Tibial artery (tissue), 4 donors: ENCODE data around the gene CABLES1.
"Not testable (repeated sequence)": the region's sequence is repeated elsewhere in the genome, so short reads cannot be mapped to it uniquely, and the experiment has no call there.

Experiments used
- DNase-seq, 2 donors: peaks; one replicate each; pipeline ENCODE4 v3.0.0-alpha.2; 2019
- H3K27ac ChIP-seq, 2 donors: fragments of 200-600 bp; sonication (generic) in 1 of 2; 1 replicate in 1 of 2; 2 replicates in 1 of 2; pipeline ENCODE4 v1.5.1; 2018 to 2019; ENCODE audit warnings: mild to moderate bottlenecking in 1 of 2
- H3K27me3 ChIP-seq, 2 donors: fragments of 200-600 bp; sonication (generic) in 1 of 2; one replicate each; pipeline versions ENCODE4 v1.5.1 to v1.6.0; 2016 to 2019
- H3K36me3 ChIP-seq, 3 donors: fragments of 200-600 bp; sonication (generic) in 2 of 3; one replicate each; pipeline ENCODE4 v1.5.1; 2016 to 2019; ENCODE audit warnings: mild to moderate bottlenecking in 2 of 3
- H3K4me1 ChIP-seq, 4 donors: fragments of 200-600 bp; sonication (generic) in 2 of 4; 1 replicate in 3 of 4; 2 replicates in 1 of 4; pipeline ENCODE4 v1.5.1; 2016 to 2019
- H3K4me3 ChIP-seq, 2 donors: fragments of 200-600 bp; sonication (generic) in 1 of 2; 1 replicate in 1 of 2; 2 replicates in 1 of 2; pipeline ENCODE4 v1.5.1; 2018 to 2019; ENCODE audit warnings: mild to moderate bottlenecking in 2 of 2
- H3K9me3 ChIP-seq, 3 donors: fragments of 200-600 bp; sonication (generic) in 1 of 3; one replicate each; pipeline ENCODE4 v1.5.1; 2016 to 2019
- intact Hi-C: fragments of 100-400 bp; cut with DNase I; formaldehyde crosslinking; loops from one replicate; pipeline ENCODE4 v1.15.0; 2023; ENCODE audit warnings: low total_unique reads
- TF ChIP-seq, protein P1 (sequence below), 2 experiments: fragments of 200-600 bp in 1 of 2; fragments of 450-650 bp in 1 of 2; IDR thresholded peaks; one replicate each; pipeline ENCODE4 v1.5.1; 2017 to 2019; ENCODE audit warnings: antibody characterized with exemption in 2 of 2, mild to moderate bottlenecking in 1 of 2, moderate library complexity in 1 of 2

Gene CABLES1

DNA sequence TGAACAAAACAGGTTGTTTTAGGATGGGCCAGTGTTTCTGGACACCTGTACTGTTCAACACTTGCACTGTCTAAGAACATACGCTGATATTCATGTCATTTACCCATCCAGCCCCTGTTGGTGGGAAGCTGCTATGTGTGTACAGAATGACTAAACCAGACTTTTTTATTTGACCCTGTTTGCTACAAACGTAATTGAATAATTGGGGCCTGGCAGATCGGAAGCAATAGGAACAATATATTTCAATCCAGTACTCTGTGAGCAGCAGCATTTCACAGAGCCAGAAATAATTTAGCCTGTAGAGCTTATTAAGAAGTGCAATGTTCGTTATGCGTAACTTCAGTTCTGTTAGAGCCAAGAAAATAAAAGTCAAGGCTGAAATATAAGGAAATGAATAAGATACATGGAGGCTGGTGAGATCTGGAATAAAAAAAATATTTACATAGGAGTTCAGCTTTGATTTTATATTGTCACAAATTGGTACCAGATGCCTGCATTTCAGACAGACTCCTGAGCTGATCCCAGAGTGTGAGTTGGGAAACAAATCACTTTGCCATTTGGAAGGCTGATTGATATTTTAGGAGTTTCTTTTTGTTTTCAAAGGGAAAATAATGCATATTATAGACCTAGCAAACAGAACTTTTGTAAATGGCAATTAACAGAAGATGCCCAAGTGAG, 19.7 kb downstream of the CABLES1 start:
- DNase-seq: no peak
- intact Hi-C loops: no loop called here
- TF ChIP-seq, protein P1, sequence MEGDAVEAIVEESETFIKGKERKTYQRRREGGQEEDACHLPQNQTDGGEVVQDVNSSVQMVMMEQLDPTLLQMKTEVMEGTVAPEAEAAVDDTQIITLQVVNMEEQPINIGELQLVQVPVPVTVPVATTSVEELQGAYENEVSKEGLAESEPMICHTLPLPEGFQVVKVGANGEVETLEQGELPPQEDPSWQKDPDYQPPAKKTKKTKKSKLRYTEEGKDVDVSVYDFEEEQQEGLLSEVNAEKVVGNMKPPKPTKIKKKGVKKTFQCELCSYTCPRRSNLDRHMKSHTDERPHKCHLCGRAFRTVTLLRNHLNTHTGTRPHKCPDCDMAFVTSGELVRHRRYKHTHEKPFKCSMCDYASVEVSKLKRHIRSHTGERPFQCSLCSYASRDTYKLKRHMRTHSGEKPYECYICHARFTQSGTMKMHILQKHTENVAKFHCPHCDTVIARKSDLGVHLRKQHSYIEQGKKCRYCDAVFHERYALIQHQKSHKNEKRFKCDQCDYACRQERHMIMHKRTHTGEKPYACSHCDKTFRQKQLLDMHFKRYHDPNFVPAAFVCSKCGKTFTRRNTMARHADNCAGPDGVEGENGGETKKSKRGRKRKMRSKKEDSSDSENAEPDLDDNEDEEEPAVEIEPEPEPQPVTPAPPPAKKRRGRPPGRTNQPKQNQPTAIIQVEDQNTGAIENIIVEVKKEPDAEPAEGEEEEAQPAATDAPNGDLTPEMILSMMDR (IDR thresholded peaks at IDR 0.05): no peak
- Histone ChIP-seq H3K36me3 (no peaks in the 10 kb centered on the region), H3K27me3 (no peaks in the 10 kb centered on the region), H3K27ac (no peak overlapping the region), H3K4me3 (no peak overlapping the region), H3K4me1 (peaks cover 0 to 13% (median 6%) of the 10 kb centered on the region in 4 donors), H3K9me3 (no peaks in the 10 kb centered on the region)

DNA sequence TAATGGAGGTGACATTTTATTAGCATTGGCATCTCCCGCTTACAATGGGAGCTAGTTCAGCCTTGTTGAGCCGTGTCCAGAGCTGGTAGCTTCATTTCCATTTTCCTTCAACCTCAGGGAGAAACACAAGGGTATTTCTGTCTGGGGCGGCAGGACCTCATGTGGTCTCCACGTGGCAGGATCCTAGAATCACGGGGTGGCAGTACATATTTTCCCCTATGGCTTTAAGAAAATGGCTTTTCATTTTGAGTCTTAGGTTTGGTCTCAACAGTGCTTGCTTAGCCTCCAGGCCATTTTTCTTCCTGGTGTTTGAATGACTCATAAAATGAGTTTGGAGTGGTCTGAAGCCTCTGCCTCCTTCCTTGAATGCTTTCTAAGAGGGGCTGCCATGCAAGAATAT, 20.3 kb downstream of the CABLES1 start:
- TF ChIP-seq, protein P1 (IDR thresholded peaks at IDR 0.05): no peak
- no peaks in the 10 kb centered on the region for H3K9me3 ChIP-seq
- no peaks in the 10 kb centered on the region for H3K36me3 ChIP-seq
- peaks cover 0 to 13% (median 6%) of the 10 kb centered on the region in 4 donors for H3K4me1 ChIP-seq
- H3K27me3 ChIP-seq: no peaks in the 10 kb centered on the region
- intact Hi-C loops: no loop called here
- no peak overlapping the region for H3K27ac ChIP-seq
- no peak overlapping the region for H3K4me3 ChIP-seq
- no peak for DNase-seq

DNA sequence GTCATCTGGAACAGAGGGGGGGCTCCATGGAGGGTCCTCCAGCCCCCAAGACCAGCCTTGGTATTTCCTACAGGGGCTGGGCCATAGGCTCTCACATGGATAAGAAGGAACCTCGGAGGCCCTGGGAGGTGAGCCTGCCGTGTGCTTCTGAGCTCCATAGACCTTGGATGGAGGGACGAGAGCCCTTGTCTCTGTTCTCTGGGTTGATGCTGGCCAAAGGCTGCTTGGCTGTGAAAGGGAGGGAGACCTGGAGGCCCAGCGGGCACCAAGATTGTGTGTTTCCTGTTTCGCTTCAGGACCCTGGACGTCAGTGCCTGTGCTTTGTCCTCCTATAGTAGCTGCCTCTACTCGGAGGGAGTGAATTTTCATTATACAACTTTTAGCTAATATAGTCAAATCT, 20.8 kb downstream of the CABLES1 start:
- Histone ChIP-seq H3K27me3 (no peaks in the 10 kb centered on the region), H3K4me1 (peaks cover 0 to 13% (median 6%) of the 10 kb centered on the region in 4 donors), H3K4me3 (no peak overlapping the region), H3K36me3 (no peaks in the 10 kb centered on the region), H3K27ac (no peak overlapping the region), H3K9me3 (no peaks in the 10 kb centered on the region)
- TF ChIP-seq, protein P1 (IDR thresholded peaks at IDR 0.05): no peak
- DNase-seq: no peak
- intact Hi-C loops: no loop called here

DNA sequence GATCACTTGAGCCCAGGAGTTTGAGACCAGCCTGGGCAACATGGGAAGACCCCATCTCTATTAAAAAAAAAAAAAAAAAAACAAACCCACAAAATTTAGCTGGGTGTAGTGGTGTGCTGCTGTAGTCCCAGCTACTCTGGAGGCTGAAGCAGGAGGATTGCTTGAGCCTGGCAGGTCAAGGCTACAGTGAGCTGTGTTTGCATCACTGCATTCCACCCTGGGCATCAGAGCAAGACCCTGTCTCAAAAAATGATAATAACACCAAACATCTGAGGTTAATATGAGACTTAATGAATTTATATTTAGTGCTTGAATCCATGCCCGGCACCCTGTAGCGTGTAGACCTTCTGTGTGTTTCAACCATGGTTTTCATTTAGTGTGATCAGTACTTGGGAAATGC, 22.8 kb downstream of the CABLES1 start:
- H3K27ac ChIP-seq: no peak overlapping the region
- peaks cover 0 to 13% (median 6%) of the 10 kb centered on the region in 4 donors for H3K4me1 ChIP-seq
- intact Hi-C loops: no loop called here
- H3K9me3 ChIP-seq: no peaks in the 10 kb centered on the region
- TF ChIP-seq, protein P1 (IDR thresholded peaks at IDR 0.05): no peak
- no peaks in the 10 kb centered on the region for H3K27me3 ChIP-seq
- H3K4me3 ChIP-seq: no peak overlapping the region
- H3K36me3 ChIP-seq: no peaks in the 10 kb centered on the region
- no peak for DNase-seq

DNA sequence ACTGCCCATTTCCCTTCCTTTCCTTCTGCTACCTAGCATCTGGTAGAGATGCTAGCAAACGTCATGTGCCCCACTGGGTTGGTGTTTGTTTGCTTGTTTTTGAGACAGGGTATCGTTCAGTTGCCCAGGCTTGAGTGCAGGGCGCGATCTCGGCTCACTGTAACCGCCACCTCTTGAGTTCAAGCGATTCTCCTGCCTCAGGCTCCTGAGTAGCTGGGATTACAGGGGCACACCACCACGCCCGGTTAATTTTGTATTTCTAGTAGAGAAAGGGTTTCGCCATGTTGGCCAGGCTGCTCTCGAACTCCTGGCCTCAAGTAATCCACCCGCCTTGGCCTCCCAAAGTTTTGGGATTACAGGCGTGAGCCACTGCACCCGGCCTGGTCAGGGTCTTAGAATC, 23.6 kb downstream of the CABLES1 start:
- H3K27me3 ChIP-seq, H3K36me3 ChIP-seq, H3K9me3 ChIP-seq, DNase-seq, intact Hi-C loops, H3K27ac ChIP-seq, H3K4me3 ChIP-seq: not testable (repeated sequence)
- peaks cover 0 to 13% (median 6%) of the 10 kb centered on the region in 4 donors for H3K4me1 ChIP-seq

DNA sequence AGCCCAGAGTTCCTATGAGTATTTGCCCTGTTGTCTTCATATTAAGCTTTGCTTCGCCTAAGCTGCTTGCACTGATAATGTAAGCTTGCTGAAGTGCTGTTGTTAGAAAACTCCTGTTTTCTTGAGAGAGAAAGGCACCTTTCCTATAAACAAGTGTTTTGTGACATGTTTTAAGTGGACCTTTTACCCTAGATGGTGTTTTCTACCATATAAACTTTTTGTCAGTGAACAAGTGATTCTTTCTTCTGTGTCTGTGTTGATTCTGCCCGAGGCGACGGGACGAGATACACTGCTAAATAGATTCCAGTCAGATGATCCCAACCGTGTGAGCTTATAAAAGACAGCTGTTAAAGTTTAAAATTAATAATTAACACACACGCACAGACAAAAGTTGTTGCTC, 24.1 kb downstream of the CABLES1 start:
- peaks cover 0 to 13% (median 6%) of the 10 kb centered on the region in 4 donors for H3K4me1 ChIP-seq
- TF ChIP-seq, protein P1 (IDR thresholded peaks at IDR 0.05): no peak
- intact Hi-C loops: no loop called here

More for the DNA sequence above, 24.1 kb downstream of the CABLES1 start:
- no peaks in the 10 kb centered on the region for H3K9me3 ChIP-seq
- H3K4me3 ChIP-seq: no peak overlapping the region
- no peaks in the 10 kb centered on the region for H3K36me3 ChIP-seq
- no peak overlapping the region for H3K27ac ChIP-seq
- no peaks in the 10 kb centered on the region for H3K27me3 ChIP-seq
- no peak for DNase-seq
